Cardiac fibroblast (primary cell): ENCODE data around the gene PLEKHG4.

Experiments
- DNase-seq, 2 donors: peaks; one replicate each; pipeline versions ENCODE4 v3.0.0 to v3.0.0-alpha.2; 2010; ENCODE audit warnings: low read depth in 2 of 2
- H3K4me3 ChIP-seq, 2 donors: replicated peaks in 1 of 2; 1 replicate in 1 of 2; 2 replicates in 1 of 2; pipeline ENCODE4 v1.5.1; 2011; ENCODE audit warnings: low read depth in 2 of 2, low read length in 2 of 2, mild to moderate bottlenecking in 2 of 2, moderate library complexity in 1 of 2
- CTCF ChIP-seq: IDR thresholded peaks from one replicate; pipeline ENCODE4 v1.5.1; 2011; ENCODE audit warnings: low read depth, mild to moderate bottlenecking, low read length, inconsistent platforms

The PLEKHG4 gene

GRCh38 chr16:67277999-67278772 lies 1.1 kb upstream of the PLEKHG4 start:
- no peak for TF ChIP-seq CTCF
- peak; percentile 76 for DNase-seq
- peak overlapping the region; percentile 36 to 50 for H3K4me3 ChIP-seq

GRCh38 chr16:67278773-67279295 lies 498 bp upstream of the PLEKHG4 start:
- peak; percentile 11 for TF ChIP-seq CTCF
- H3K4me3 ChIP-seq: peak overlapping the region; percentile 36 to 50
- no peak for DNase-seq

DNA sequence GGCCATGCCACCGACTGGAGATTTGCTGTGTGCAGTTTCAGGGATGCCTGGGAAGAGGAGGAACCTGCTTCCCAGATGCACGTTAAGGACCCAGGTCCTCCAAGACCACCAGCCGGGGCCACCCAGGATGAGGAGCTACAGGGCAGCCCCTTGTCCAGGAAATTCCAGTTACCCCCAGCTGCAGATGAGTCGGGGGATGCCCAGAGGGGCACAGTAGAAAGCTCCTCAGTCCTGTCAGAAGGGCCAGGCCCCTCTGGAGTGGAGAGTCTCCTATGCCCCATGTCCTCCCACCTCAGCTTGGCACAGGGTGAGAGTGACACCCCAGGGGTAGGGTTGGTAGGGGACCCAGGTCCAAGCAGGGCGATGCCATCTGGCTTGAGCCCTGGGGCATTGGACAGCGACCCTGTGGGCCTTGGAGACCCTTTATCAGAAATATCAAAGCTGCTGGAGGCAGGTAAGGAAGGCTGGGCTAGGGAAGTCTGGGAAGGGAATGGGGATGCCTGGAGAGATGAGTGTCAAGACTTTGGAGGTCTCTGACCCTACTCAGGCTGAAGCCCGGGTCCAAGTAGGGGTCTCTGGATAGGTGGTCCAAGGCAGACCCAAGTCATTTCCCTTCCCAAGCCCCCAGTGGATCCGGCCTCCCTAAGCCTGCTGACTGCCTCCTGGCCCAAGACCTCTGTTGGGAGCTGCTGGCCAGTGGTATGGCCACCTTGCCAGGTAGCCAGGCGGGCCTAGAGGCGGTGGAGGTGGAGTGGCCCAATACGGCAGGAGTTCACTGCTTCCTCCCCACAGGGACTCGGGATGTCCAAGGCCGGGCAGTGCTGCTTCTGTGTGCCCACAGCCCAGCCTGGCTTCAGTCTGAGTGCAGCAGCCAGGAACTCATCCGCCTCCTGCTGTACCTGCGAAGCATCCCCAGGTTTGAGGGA lies 1.0 kb downstream of the PLEKHG4 start:
- no peak for DNase-seq
- H3K4me3 ChIP-seq: no peak overlapping the region
- TF ChIP-seq CTCF: no peak

GRCh38 chr16:67281536-67282446 lies 2.5 kb downstream of the PLEKHG4 start:
- TF ChIP-seq CTCF: no peak
- no peak overlapping the region for H3K4me3 ChIP-seq
- DNase-seq: no peak

DNA sequence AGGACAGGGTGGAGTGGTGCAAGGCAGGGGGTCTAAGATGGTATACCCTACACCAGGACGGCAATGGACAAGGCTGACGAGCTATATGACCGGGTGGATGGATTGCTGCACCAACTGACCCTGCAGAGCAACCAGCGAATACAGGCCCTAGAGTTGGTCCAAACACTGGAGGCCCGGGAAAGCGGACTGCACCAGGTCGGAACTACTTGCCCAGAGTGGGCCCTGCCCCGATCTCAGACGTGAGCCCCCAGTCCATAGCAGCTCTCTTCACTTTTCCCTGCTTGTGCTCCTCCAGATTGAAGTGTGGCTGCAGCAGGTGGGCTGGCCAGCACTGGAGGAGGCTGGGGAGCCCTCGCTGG lies 3.1 kb downstream of the PLEKHG4 start:
- TF ChIP-seq CTCF: no peak
- H3K4me3 ChIP-seq: no peak overlapping the region
- no peak for DNase-seq
